LNCaP clone FGC (cell line): ENCODE results near the gene CCRL2.
A peak's percentile ranks its signal among the peaks of the same experiment; 100 is the strongest.
"Not testable (repeated sequence)": the region's sequence is repeated elsewhere in the genome, so short reads cannot be mapped to it uniquely, and the experiment has no call there.

Source experiments
- DNase-seq: peaks from one replicate; pipeline ENCODE4 v3.0.0-alpha.2; 2011; ENCODE audit warnings: low read depth
- H3K4me3 ChIP-seq: 2 replicates; pipeline ENCODE4 v1.5.1; 2011; ENCODE audit warnings: mild to moderate bottlenecking, low read depth, low read length, control low read depth
- CTCF ChIP-seq: IDR thresholded peaks from 2 replicates; pipeline ENCODE4 v1.5.1; 2012; ENCODE audit warnings: mild to moderate bottlenecking; ENCODE audit not compliant: control insufficient read depth, insufficient read depth; ENCODE audit errors: extremely low read depth

The CCRL2 gene

GRCh38 chr3:46420931-46421330 is 13.9 kb downstream of the CCRL2 start:
- no peak overlapping the region for H3K4me3 ChIP-seq
- no peak for TF ChIP-seq CTCF
- DNase-seq, result no peak

- DNase-seq, result no peak
- H3K4me3 ChIP-seq, result no peak overlapping the region
- TF ChIP-seq CTCF, result no peak
Observed at GRCh38 chr3:46422617-46423016, 15.6 kb downstream of the CCRL2 start.

- H3K4me3 ChIP-seq, result no peak overlapping the region
- no peak for TF ChIP-seq CTCF
- no peak for DNase-seq
Observed at GRCh38 chr3:46423588-46423987, 16.5 kb downstream of the CCRL2 start.

GRCh38 chr3:46426476-46426875 is 19.4 kb downstream of the CCRL2 start:
- H3K4me3 ChIP-seq, DNase-seq: not testable (repeated sequence)

- not testable (repeated sequence) for DNase-seq
Observed at GRCh38 chr3:46427404-46427803, 20.3 kb downstream of the CCRL2 start.

GRCh38 chr3:46427916-46428833 is 21.1 kb downstream of the CCRL2 start:
- DNase-seq, result no peak
- H3K4me3 ChIP-seq, result no peak overlapping the region
- TF ChIP-seq CTCF, result 0 out of 2 replicates have a peak, but pooled peaks have one; percentile 4

More at GRCh38 chr3:46427404-46427803, 20.3 kb downstream of the CCRL2 start:
- not testable (repeated sequence) for H3K4me3 ChIP-seq

- no peak for TF ChIP-seq CTCF
- DNase-seq, result peak; percentile 17
- no peak overlapping the region for H3K4me3 ChIP-seq
Observed at GRCh38 chr3:46429250-46429649, 22.2 kb downstream of the CCRL2 start.

GRCh38 chr3:46429671-46430070 is 22.6 kb downstream of the CCRL2 start:
- H3K4me3 ChIP-seq, result no peak overlapping the region
- TF ChIP-seq CTCF, result no peak
- DNase-seq, result no peak

GRCh38 chr3:46430879-46431278 is 23.8 kb downstream of the CCRL2 start:
- DNase-seq, H3K4me3 ChIP-seq: not testable (repeated sequence)

- not testable (repeated sequence) for DNase-seq, H3K4me3 ChIP-seq
Observed at GRCh38 chr3:46431905-46432304, 24.8 kb downstream of the CCRL2 start.

- DNase-seq, H3K4me3 ChIP-seq: not testable (repeated sequence)
Observed at GRCh38 chr3:46433118-46433517, 26.1 kb downstream of the CCRL2 start.
